HG03108 (cell line): ENCODE measurements around the gene TEX11.
"Not testable (repeated sequence)": the region's sequence is repeated elsewhere in the genome, so short reads cannot be mapped to it uniquely, and the experiment has no call there.

Experiments used
- ATAC-seq: cut with Tn5 transposase; IDR thresholded peaks from one replicate; pipeline ENCODE4 v1.9.1; 2021; ENCODE audit warnings: moderate library complexity; ENCODE audit not compliant: unreplicated experiment

Gene TEX11

DNA sequence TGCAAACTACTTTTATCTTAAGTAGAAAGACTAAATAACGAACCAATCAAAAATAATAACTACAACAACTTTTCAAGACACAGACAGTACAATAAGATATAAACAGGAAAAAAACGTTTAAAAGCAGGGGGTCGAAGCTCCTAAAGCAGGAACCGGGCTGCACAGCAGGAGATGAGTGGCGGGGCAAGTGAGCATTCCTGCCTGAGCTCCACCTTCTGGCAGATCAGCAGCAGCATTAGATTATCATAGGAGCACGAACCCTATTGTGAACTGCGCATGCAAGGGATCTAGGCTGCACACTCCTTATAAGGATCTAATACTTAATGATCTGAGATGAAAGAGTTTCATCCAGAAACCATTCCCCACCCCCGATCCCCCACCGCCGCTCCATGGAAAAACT lies 146.2 kb downstream of the TEX11 start:
- ATAC-seq, result no peak

DNA sequence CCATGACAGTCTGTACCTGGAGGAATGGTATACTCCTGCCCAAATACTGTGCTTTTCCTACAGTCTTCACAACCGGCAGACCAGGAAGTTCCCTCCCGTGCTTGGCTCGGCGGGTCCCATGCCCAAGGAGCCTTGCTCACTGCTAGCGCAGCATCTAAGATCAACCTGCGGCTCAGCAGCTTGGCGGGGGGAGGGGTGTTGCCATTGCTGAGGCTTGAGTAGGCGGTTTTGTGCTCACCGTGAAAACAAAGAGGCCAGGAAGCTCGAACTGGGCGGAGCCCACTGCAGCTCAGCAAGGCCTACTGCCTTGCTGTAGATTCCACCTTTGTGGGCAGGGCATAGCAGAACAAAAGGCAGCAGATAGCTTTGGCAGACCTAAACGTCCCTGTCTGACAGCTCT lies 152.7 kb downstream of the TEX11 start:
- no peak for ATAC-seq

DNA sequence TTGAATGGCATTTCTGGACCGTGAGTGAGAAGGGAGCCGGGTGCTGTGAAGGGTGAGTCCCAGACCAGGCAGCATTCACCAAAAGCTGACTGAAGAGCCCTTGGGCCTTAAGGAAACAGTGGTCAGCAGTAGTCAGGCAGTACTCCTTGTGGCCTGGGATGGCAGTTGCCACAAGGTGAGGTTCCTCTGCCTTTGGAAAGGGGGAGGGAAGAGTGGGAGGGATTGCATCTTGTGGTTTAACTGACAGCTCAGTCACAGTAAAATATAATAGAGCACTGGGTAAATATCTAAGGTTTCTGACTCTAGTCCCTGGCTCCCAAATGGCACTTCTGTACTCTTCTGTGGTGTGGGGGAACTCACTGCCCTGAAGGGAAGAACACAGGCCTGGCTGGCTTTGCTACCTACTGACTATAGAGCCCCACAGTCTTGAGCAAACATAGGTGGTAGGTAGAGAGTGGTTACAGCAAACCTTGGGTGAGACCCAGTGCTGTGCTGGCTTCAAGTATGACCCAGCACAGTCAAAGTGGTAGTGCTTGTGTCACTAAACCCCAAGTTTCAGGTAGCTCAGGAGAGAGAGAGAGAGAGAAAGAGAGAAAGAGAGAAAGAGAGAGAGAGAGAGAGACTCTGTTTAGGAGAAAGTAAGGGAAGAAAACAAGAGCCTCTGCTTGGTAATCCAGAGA lies 154.2 kb downstream of the TEX11 start:
- ATAC-seq, result no peak

DNA sequence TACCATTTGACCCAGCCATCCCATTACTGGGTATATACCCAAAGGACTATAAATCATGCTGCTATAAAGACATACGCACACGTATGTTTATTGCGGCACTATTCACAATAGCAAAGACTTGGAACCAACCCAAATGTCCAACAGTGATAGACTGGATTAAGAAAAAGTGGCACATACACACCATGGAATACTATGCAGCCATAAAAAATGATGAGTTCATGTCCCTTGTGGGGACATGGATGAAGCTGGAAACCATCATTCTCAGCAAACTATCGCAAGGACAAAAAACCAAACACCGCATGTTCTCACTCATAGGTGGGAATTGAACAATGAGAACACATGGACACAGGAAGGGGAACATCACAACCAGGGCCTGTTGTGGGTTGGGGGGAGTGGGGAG lies 174.7 kb downstream of the TEX11 start:
- ATAC-seq, result not testable (repeated sequence)

DNA sequence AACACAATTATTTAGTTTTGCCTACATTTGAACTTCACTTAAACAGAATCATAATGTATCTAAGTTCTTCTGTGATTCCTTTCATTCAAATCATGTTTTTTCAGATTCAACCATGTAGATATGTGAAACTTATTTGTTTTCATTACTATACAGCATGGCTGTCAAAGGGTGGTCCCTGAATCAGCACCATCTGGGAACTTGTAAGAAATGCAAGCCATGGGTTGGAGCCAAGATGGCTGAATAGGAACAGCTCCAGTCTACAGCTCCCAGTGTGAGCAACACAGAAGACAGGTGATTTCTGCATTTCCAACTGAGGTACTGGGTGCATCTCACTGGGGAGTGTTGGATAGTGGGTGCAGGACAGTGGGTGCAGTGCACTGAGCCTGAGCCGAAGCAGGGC lies 180.6 kb downstream of the TEX11 start:
- not testable (repeated sequence) for ATAC-seq

DNA sequence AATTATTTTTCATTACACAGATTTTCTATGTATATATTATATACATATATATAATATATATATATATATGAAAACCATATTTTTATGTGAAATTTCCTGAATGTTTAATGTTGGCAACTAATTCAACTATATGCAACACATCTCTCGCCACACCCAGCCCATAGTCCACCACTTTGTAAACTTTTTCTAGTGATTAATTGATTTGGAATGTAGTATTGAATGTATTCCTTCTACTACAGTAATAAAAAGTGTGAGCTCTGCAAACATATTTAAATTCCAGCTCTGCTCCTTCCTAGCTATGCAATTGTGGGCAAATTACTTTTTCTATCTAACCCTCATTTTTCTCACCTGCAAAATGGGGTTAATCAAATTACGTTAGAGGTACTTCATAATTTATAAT lies 187.8 kb downstream of the TEX11 start:
- ATAC-seq, result no peak

DNA sequence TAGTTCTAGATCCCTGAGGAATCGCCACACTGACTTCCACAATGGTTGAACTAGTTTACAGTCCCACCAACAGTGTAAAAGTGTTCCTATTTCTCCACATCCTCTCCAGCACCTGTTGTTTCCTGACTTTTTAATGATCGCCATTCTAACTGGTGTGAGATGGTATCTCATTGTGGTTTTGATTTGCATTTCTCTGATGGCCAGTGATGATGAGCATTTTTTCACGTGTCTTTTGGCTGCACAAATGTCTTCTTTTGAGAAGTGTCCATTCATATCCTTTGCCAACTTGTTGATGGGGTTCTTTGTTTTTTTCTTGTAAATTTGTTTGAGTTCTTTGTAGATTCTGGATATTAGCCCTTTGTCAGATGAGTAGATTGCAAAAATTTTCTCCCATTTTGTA lies 197.2 kb downstream of the TEX11 start:
- not testable (repeated sequence) for ATAC-seq

DNA sequence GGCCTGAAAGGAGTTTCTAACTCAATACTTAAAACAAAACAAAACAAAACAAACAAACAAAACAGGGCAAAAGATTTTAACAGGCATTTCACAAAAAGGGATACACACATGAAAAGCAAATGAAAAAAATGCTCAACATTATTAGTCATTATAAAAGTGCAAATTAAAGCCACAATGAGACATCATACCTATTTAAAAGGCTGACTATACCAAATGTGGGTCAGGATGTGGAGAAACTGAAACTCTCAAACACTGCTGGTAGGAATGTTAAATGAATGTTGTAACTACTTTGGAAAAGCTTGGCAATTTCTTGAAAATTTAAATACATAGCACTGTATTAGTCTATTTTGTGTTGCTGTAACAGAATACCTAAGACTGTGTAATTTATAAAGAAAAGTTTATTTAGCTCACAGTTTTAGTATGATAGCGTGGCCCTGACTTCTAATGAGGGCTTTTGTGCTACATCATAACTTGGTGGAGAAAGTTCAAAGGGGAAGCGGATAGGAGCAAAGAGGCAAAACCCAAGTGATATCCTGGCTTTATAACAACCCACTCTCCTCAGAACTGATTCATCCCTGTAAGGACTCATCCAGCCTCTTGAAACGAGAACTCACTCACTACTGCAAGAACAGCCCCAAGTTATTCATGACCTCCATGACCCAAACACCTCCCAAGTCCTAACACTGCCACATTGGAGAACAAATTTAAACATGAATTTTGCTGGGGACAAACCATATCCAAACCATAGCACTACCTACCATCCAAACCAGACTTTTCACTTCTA lies 214.0 kb downstream of the TEX11 start:
- no peak for ATAC-seq

DNA sequence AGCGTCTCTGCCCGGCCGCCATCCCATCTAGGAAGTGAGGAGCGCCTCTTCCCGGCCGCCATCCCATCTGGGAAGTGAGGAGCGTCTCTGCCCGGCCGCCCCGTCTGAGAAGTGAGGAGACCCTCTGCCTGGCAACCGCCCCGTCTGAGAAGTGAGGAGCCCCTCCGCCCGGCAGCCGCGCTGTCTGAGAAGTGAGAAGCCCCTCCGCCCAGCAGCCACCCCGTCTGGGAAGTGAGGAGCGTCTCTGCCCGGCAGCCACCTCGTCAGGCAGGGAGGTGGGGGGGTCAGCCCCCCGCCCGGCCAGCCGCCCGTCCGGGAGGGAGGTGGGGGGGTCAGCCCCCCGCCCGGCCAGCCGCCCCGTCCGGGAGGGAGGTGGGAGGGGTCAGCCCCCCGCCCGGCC lies 229.1 kb downstream of the TEX11 start:
- not testable (repeated sequence) for ATAC-seq

DNA sequence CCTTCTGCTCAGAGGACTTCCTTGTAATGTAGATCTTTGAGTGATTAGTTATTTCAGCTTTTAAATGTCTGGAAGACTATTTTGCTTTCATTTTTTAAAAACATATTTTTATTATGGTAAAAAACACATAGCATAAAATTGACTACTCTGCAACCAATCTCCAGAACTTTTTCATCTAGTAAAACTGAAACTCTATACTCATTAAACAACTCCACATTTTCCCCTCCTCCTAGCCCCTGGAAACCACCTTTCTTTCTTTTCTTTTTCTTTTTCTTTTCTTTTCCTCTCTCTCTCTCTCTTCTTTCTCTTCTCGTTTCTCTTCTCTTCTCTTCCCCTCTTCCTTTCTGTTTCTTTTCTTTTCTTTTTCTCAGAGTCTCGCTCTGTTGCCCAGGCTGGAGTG lies 233.2 kb downstream of the TEX11 start:
- no peak for ATAC-seq

DNA sequence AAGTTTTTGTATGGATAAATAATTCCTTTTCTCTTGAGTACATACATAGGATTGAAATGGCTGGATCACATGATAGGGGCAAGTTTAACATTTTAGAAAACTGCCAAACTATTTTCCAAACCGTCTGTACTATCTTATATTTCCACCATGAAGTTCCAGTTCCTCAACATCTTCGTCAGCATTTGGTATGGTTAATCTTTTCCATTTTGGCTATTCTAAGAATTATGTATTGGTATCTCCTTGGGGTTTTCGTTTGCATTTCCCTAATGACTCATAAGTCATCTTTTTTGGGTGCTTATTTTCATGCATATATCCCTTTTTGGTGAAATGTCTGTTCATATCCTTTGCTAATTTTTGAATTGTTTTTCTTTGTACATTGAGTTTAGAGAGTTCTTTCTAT lies 236.2 kb downstream of the TEX11 start:
- ATAC-seq, result no peak

DNA sequence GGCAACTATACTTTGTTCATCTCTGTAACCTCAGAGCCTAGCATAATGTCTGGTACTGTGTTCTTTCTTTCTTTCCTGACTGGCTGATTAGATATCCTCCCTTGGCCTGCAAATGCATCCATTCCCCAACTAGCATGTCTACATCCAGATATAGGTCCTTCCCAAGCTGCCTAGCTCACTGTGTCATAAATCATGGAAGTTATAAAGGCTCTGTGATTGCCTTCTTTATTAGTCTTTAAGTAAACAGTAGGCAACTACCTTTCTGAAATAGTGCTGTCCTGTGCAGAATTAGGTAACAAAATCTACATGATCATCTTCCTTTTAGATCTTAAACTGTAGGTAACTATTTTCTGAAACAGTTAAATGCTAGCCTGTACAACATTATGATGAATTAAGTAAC lies 239.4 kb downstream of the TEX11 start:
- no peak for ATAC-seq

DNA sequence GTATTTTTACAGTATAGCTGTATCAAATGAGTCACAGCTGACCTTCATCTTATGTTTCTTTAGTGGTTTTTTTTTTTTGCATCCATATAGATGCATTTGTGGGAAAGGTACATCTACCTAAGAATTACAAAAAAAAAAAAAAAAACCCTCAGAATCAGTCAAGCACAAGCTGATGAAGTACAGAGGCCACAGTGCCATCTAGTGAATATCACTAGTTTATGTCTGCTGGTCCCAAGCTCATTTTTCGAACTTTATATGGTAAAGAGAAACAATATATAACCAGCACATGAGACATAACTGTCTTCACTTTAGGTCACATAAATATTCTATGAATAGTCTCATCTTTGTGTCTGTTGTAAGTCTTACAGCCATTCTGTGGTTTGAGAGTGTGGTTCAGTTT lies 243.8 kb downstream of the TEX11 start:
- ATAC-seq, result no peak

DNA sequence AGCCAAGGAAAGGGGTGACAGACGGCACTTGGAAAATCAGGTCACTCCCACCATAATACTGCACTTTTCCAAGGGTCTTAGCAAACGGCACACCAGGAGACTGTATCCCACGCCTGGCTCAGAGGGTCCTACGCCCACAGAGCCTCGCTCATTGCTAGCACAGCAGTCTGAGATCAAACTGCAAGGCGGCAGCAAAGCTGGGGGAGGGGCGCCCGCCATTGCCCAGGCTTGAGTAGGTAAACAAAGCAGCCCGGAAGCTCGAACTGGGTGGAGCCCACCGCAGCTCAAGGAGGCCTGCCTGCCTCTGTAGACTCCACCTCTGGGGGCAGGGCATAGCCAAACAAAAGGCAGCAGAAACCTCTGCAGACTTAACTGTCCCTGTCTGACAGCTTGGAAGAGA lies 247.4 kb downstream of the TEX11 start:
- ATAC-seq, result not testable (repeated sequence)

DNA sequence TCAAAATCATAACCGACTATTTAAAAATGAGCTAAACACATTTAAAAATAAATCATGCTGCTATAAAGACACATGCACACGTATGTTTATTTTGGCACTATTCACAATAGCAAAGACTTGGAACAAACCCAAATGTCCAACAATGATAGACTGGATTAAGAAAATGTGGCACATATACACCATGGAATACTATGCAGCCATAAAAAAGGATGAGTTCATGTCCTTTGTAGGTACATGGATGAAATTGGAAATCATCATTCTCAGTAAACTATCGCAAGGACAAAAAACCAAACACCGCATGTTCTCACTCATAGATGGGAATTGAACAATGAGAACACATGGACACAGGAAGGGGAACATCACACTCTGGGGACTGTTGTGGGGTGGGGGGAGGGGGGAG lies 251.0 kb downstream of the TEX11 start:
- ATAC-seq, result not testable (repeated sequence)

DNA sequence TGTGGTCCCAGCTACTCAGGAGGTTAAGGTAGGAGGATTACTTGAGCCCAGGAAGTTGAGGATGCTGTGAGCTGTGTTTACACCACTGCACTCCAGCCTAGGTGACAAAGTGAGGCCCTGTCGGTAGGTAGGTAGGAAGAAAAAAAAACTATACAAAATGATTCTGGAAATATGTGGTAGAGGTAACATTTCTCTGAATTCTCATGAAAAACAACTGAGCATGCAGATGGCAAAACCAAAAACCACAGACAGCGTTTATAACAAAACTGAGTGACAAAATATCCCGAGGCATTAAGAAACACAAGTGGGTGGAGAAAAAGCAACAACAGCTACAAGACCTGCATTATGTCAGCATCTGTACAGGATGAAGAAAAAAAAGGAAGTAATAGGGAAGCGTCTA lies 252.2 kb downstream of the TEX11 start:
- ATAC-seq, result no peak

DNA sequence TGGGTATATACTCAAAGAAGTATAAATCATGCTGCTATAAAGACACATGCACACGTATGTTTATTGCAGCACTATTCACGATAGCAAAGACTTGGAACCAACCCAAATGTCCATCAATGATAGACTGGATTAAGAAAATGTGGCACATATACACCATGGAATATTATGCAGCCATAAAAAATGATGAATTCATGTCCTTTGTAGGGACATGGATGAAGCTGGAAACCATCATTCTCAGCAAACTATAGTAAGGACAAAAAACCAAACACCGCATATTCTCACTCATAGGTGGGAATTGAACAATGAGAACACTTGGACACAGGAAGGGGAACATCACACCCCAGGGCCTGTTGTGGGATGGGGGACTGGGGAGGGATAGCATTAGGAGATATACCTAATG lies 260.6 kb downstream of the TEX11 start:
- ATAC-seq, result not testable (repeated sequence)

DNA sequence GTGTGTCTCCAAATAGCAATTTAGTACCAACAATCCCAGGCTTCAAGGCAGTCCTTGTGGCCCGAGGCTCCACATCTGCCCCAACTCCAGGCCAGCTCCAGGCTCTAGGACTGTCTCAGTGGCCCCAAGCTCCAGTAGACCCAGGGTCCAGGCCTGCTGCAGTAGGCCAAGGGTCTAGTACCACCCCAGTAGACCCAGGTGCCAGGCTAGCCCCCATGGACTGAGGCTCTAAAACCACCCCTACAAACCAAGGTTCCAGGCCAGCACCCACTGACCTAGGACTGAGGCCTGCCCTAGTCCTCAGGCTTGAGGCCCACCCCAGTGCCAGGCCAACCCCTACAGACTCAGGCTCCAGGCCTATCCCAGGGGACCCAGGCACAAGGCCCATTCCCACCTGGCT lies 272.3 kb downstream of the TEX11 start:
- ATAC-seq, result no peak

DNA sequence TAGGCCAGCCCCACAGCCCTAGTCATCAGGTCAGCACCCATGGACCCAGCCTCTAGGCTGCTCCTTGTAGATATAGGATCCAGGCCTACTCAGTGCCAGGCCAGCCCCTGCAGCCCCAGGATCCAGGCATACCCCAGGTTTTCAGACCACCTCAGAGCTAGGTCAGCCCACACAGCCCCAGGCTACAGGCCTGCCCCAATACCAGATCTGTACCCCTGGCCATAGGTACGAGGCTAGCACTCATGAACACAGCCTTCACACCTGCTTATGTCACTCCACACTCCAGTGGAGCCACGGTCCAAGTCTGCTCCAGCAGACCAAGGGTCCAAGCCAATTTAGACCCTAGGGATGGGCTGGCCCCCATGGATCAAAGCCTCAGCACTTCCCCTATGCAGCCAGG lies 272.8 kb downstream of the TEX11 start:
- no peak for ATAC-seq

DNA sequence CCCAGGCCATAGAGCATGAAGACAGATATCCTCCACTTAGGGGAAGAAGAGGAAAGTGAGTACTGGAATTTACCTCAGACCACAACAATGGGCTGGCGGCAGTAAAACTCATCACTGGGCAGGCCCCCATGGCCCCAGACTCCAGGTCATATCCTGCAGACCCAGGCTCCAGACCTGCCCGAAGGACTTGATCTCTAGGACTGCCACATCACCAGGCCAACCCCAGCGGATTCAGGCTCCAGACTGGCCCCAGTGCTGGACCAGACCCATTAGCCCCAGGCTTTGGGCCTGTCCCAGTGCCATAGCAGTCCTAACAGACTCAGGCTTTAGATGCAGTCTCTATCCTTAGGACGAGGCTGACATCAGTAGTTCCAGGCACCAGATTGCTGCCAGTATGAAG lies 273.3 kb downstream of the TEX11 start:
- no peak for ATAC-seq

DNA sequence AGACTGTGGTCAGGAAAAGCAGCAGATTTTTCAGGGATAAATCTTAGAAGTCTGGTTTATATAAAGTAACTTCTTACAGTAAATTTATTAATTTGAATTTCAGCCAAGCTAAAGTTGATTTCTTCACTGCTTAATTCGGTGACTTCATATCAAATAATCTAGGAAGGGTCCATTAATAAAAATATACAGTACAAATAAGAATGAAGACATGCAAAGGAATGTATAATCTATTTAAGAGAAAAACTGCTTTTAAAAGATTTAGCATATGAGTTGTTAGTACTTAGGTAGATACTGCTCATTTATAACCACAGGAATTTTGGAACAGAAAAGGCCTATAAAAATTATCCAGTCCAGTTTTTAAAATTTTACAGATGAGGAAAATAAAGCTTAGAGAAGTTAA lies 286.8 kb downstream of the TEX11 start:
- no peak for ATAC-seq

DNA sequence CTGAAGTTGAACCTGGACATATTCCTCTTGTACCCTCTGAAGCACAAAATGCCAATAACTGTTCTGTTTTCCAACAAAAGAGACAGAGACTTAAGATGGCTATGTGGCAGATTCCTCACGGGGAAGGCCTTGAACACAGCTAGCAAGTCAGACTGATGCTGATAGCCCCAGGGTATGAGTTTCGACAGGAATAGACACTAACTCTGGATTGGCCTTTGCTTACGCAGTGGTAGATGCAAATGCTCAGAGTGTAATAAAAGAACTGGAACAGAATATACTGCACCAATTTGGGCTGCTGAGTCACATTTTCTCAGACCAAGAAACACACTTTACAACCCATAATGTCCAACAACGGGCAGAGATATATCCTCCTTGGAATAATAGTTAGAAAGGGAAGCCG lies 290.0 kb downstream of the TEX11 start:
- no peak for ATAC-seq

DNA sequence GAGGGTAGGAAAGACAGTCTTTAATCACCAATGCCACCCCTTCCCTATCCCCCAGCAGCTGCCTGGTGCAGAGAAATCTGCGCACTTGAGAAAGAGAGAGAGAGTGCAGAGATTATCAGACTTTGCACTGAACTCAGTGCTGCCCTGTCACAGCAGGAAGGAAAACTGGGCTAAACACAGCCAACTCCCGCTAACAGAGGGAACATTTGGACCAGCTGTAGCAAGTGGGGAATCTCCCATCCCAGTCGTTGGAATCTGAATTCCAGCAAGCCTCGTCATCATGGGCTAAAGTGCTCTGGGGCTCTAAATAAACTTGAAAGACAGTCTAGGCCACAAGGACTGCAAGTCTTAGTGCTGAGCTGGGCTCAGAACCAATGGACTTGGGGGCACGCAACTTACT lies 295.2 kb downstream of the TEX11 start:
- ATAC-seq, result no peak
